ENCODE measurements around the gene ADCY6. TPM values are rescaled to one million over a fixed set of nuclear protein-coding genes. Genes with fewer than 3 reads are reported as not detected.

Gene ADCY6
- total RNA-seq, 2 experiments from 2014 or later = not detected

DNA sequence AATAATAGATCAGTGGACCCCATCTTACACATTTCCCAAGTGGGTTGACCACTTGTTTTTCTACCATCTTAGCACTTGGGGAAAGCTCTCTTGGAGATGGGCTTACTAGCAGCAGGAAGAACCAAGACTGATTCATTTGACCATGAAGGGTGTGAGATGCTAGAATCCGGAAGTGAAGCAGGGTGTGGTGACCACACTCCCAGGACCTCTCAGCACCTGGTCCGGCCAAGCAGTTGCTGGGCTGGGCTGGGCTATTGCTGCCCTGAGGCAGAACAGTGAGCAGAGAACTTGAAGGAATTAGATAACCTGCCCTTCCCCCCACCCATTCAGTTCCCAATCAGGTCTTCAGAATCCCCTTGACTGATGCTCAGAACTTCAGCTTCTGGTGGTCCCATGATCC lies 24.4 kb downstream of the ADCY6 start:
- intact Hi-C loops (cut with micrococcal nuclease; ENCODE audit: unreplicated experiment) = no loop called here

DNA sequence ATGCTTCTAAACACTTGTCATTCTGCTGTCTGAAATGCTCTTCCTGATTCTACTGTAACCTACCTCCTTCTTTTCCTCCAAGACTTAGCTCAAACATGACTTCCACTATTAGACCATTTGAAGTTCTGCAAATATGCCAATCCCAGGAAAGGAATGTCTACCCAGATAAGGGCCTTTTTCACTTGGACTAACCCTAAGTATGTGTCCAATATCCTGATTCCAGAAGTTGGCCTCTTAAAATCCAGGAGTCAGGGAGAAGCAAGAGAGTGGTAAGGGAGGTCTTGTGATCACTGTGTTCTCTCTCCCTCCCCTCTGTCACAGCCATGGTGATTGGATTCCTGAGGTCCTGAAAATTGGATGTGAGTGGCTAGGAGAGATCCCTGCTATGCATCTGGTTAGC lies 30.2 kb downstream of the ADCY6 start:
- no peaks in the 10 kb centered on the region for H3K9me3 ChIP-seq (ENCODE audit: low read length)
- H3K36me3 ChIP-seq (ENCODE audit: insufficient read depth, low read length) = no peaks in the 10 kb centered on the region
- intact Hi-C loops (cut with micrococcal nuclease; ENCODE audit: unreplicated experiment) = no loop called here
- ChIA-PET CTCF (ENCODE audit: unreplicated experiment) (no interaction called here), POLR2A (no interaction called here)
- TF ChIP-seq CTCF (conservative IDR thresholded peaks at IDR 0.05; ENCODE audit: low read length) (no peak), EZH2phosphoT487 (IDR thresholded peaks at IDR 0.05; ENCODE audit: borderline replicate concordance, low read depth, low read length) (no peak)
- DNase-seq (ENCODE audit: low spot score) = no peak
- BruUV-seq (replicated peaks) = no TSS peak
- H3K9me2 ChIP-seq (ENCODE audit: insufficient read depth, low read length) = no peaks in the 10 kb centered on the region
- no peaks in the 10 kb centered on the region for H3K79me2 ChIP-seq (ENCODE audit: insufficient read depth, low read depth, low read length)
- no peaks in the 10 kb centered on the region for H4K20me1 ChIP-seq (ENCODE audit: insufficient read depth, low read length)
- H2AFZ ChIP-seq (ENCODE audit: low read length) = no peak overlapping the region
- no peaks in the 10 kb centered on the region for H3K4me1 ChIP-seq (ENCODE audit: insufficient read depth, low read length, poor library complexity, severe bottlenecking)
- H3K27ac ChIP-seq (ENCODE audit: low read depth, low read length, poor library complexity, severe bottlenecking) = no peak overlapping the region
- no peak overlapping the region for H3K4me2 ChIP-seq (ENCODE audit: low read length)
- H3K4me3 ChIP-seq (ENCODE audit: low read depth, low read length, poor library complexity, severe bottlenecking) = no peak overlapping the region

More for the DNA sequence above, 24.4 kb downstream of the ADCY6 start:
- no TSS peak for BruUV-seq (replicated peaks)
- H3K36me3 ChIP-seq (ENCODE audit: insufficient read depth, low read length) = no peaks in the 10 kb centered on the region
- POLR2A ChIA-PET = no interaction called here
- no peaks in the 10 kb centered on the region for H3K4me1 ChIP-seq (ENCODE audit: insufficient read depth, low read length, poor library complexity, severe bottlenecking)
- no peak for TF ChIP-seq EZH2phosphoT487 (IDR thresholded peaks at IDR 0.05; ENCODE audit: borderline replicate concordance, low read depth, low read length)
- no peak for TF ChIP-seq CTCF (conservative IDR thresholded peaks at IDR 0.05; ENCODE audit: low read length)
- H4K20me1 ChIP-seq (ENCODE audit: insufficient read depth, low read length) = no peaks in the 10 kb centered on the region
- no peak overlapping the region for H3K4me2 ChIP-seq (ENCODE audit: low read length)
- H3K27ac ChIP-seq (ENCODE audit: low read depth, low read length, poor library complexity, severe bottlenecking) = no peak overlapping the region
- CTCF ChIA-PET (ENCODE audit: unreplicated experiment) = no interaction called here
- no peaks in the 10 kb centered on the region for H3K79me2 ChIP-seq (ENCODE audit: insufficient read depth, low read depth, low read length)
- H2AFZ ChIP-seq (ENCODE audit: low read length) = no peak overlapping the region
- no peak for DNase-seq (ENCODE audit: low spot score)
- H3K9me2 ChIP-seq (ENCODE audit: insufficient read depth, low read length) = no peaks in the 10 kb centered on the region
- H3K9me3 ChIP-seq (ENCODE audit: low read length) = no peaks in the 10 kb centered on the region
- no peak overlapping the region for H3K4me3 ChIP-seq (ENCODE audit: low read depth, low read length, poor library complexity, severe bottlenecking)

- DNase-seq (ENCODE audit: low spot score) = no peak
- Histone ChIP-seq H2AFZ (ENCODE audit: low read length) (no peak overlapping the region), H3K27ac (ENCODE audit: low read depth, low read length, poor library complexity, severe bottlenecking) (no peak overlapping the region), H3K9me2 (ENCODE audit: insufficient read depth, low read length) (no peaks in the 10 kb centered on the region), H3K4me1 (ENCODE audit: insufficient read depth, low read length, poor library complexity, severe bottlenecking) (no peaks in the 10 kb centered on the region), H3K9me3 (ENCODE audit: low read length) (no peaks in the 10 kb centered on the region), H3K4me3 (ENCODE audit: low read depth, low read length, poor library complexity, severe bottlenecking) (no peak overlapping the region), H4K20me1 (ENCODE audit: insufficient read depth, low read length) (no peaks in the 10 kb centered on the region), H3K36me3 (ENCODE audit: insufficient read depth, low read length) (no peaks in the 10 kb centered on the region), H3K4me2 (ENCODE audit: low read length) (no peak overlapping the region), H3K79me2 (ENCODE audit: insufficient read depth, low read depth, low read length) (no peaks in the 10 kb centered on the region)
- intact Hi-C loops (cut with micrococcal nuclease; ENCODE audit: unreplicated experiment) = no loop called here
- TF ChIP-seq CTCF (conservative IDR thresholded peaks at IDR 0.05; ENCODE audit: low read length) (no peak), EZH2phosphoT487 (IDR thresholded peaks at IDR 0.05; ENCODE audit: borderline replicate concordance, low read depth, low read length) (no peak)
- POLR2A ChIA-PET = no interaction called here
- CTCF ChIA-PET (ENCODE audit: unreplicated experiment) = no interaction called here
- no TSS peak for BruUV-seq (replicated peaks)
Observed at GRCh38 chr12:48758186-48758585, 30.7 kb downstream of the ADCY6 start.
